NT2/D1 (cell line): Measurements from ENCODE around the gene TMEM169.

Source experiments
- YY1 ChIP-seq: IDR thresholded peaks from 2 replicates; pipeline ENCODE4 v1.6.1; 2011; ENCODE audit not compliant: insufficient read length, insufficient read depth
- ZNF274 ChIP-seq: IDR thresholded peaks from 2 replicates; pipeline ENCODE4 v1.6.1; 2011; ENCODE audit warnings: mild to moderate bottlenecking, low read depth, low read length

- TF ChIP-seq YY1 (no peak), ZNF274 (no peak)
Observed at GRCh38 chr2:216064014-216064630, 17.6 kb upstream of the TMEM169 start.
